HG03025 (cell line): Measurements from ENCODE around the gene MAN1C1.

Experiments
- ATAC-seq: cut with Tn5 transposase; IDR thresholded peaks from one replicate; pipeline ENCODE4 v1.9.1; 2021; ENCODE audit warnings: mild to moderate bottlenecking, moderate library complexity; ENCODE audit not compliant: unreplicated experiment, low FRiP score

MAN1C1 gene

DNA sequence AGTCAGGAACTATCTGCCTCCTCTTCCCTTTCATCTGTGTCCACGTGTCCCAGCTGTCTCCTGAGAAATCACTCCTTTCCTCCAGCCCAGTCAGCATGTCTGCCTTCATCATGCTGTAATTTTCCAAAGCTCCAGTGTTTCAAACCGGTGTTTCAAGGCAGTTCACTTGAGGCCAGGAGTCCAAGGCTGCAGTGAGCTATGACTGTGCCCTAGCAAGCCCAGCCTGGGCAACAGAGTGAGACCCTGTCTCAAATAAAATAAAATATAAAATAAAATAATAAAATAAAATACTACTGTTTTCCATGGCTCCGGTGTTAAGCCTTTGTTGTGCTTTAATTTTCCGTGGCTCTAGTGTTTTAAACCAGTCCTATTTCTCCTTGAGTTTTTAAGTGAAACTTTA is 175.5 kb downstream of the MAN1C1 start:
- ATAC-seq = no peak

DNA sequence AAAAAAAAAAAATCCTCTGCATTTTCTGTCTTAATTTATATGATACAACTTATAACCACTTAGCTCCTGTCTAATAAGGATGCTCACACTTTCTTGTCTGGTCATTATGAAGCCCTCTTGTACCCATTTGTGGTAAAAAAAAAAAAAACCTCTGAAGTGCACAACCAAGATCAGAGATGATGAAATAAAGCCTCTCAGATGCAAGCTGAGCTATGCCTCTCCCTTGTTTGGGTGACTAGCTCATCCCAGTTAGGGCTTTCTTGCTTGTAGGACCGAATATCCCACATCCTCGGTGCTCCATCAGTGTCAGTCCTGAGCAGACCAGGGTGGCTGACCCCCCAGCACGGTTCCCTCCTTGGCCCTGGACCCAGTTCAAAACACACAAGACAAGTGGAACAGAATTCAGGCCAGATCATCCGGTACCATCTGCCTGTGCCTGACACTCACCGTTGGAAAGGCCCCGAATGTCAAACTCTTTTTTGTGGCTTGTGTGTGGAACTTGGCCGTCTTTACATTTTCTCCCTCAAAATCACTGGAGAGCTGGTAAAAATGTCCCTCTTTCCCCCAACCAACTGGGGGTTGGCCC is 177.1 kb downstream of the MAN1C1 start:
- no peak for ATAC-seq

DNA sequence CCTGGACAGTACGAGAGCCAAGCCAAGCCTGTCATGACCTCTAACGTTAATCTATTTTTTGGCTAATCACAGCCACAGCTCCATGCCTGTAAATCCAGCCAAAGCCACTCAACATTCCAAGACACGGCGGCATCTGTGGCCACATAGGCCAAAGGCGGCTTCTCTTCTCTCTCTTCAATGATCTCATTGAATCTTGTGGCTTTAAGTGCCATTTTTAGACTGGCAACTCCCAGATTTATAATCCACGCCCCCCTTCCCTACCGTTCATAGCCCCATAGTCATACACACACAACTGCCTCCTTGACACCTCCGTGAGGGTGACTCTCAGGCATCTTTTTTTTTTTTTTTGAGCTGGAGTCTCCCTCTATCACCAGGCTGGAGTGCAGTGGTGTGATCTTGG is 177.7 kb downstream of the MAN1C1 start:
- no peak for ATAC-seq

DNA sequence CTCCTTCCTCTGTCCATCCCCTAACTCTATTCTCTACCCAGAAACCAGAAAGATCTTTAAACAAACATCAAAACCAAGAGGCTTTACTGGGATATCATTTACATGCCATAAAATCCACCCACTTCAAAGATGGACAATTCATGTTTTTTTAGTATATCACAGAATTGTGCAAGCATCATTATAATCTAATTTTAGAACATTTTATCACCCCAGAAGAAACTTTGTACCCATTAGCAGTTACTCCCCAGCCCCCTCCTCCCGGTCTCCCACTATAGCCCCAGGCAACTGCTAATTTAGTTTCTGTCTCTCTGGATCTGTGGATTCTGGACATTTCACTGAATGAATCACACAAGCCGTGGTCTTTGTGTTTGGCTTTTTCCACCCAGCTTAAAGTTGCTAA is 178.6 kb downstream of the MAN1C1 start:
- ATAC-seq = no peak

DNA sequence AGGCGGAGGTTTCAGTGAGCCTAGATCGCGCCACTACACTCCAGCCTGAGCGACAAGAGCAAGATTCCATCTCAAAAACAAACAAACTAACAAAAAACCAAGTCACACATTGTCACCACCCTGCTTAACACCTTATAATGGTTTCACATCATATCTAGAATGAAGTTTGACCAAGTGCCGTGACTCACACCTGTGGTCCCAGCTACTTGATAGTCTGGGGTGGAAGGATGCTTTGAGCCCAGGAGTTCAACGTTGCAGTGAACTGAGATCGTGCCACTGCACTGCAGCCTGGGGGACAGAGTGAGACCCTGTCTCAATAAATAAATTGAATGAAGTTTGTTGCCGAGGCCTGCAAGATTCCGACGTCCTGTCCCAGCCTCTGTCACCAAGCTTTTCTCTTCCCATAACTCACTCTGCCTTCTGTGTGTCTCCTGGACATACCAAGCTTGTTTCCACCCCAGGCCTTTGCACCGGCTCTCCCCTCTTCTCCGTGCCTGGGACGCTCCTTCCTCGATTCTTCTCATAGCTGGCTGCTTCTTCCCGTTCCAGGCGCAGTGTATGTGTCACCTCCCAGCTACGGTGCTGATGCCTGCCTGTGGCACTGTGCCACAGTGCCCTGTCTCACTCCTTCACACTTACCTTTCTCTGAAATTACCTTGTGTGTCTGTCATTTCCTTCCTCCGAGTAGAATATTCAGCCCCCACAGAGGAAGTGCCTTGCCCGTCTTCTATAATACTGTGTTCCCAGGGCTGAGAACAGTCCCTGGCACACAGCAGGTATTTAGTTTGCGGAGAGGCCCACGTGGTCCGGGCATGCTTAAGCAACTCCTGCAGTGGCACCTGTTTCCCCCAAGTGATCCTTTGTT is 179.6 kb downstream of the MAN1C1 start:
- no peak for ATAC-seq

DNA sequence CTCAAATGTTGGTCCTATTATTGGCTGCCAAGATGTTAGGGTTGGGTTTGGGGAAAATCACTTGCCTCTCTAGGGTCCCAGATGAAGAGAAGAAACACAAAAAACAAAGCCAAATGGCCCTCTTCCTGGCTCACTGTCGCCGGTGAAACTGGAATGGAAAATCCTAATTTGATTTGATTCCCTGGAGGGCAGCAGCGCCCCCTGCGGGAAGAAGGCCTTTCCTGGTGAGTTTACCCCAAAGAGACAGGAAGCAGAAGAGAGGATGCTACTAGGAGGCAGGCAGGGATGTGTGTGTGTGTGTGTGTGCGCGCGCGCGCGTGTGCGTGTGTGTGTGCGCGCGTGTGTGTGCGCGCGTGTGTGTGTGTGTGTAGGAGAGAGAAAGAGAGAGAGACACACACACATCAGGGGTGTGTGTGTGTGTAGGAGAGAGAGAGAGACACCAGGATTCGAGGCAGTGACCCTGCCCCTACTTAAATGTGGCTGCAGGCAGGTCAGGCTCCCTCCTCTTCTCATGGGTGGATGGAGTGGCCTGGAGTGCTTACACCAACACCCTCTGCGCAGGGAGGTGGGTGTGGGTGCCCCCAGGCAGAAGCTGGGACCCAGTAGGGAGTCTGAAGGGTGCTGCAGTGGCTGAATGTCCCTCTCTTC is 180.3 kb downstream of the MAN1C1 start:
- ATAC-seq = no peak

DNA sequence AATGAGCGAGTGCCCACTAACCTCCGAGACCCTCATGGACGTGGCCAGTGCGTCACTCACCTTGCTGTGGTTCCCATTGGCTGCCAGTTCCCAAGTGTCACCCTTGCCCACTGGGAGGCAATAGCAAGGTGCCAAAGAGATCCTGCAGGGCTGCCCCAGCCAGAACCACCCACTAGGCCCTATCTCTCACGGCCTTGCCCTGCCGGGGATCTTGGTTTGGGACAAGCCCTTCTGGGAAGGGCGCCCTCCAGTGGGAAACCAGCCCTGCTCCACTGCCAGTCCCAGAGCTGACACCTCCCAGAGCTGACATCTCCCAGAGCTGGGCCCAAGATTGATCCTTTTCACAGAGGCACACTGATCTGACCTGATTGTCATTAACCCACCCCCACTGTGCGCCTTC is 181.3 kb downstream of the MAN1C1 start:
- ATAC-seq = no peak

DNA sequence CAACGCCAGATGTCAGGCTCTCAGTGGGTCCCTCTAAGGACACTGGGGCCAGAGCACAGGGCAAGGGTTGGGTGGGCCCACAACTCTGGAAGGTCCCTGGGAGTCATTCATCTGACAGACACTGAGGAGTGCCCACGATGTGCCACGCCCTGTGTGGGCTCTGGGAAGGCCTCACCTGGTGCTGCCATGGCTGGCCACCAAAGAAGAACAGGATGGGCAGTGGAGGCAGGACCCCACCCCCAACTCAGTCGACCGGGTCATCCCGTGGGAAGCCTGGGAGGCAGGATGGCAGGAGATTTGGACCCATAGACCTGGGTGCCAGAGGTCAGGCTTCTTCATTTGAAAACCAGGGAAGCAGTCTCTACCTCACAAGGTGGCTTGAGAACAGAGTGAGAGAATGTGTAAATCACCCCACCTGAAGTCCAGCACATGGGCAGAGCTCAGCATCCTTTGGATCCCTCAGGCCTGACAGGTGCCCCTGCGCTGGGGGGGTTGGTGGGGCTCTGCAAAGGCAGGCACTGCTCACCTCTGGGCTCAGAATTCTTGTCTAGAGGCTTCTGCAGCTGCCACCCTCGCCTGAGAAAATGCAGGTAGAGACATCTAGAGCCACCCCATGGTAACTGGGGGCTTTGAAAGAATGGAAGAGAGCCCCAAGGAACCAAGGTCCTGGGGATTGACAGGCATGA is 182.2 kb downstream of the MAN1C1 start:
- no peak for ATAC-seq

DNA sequence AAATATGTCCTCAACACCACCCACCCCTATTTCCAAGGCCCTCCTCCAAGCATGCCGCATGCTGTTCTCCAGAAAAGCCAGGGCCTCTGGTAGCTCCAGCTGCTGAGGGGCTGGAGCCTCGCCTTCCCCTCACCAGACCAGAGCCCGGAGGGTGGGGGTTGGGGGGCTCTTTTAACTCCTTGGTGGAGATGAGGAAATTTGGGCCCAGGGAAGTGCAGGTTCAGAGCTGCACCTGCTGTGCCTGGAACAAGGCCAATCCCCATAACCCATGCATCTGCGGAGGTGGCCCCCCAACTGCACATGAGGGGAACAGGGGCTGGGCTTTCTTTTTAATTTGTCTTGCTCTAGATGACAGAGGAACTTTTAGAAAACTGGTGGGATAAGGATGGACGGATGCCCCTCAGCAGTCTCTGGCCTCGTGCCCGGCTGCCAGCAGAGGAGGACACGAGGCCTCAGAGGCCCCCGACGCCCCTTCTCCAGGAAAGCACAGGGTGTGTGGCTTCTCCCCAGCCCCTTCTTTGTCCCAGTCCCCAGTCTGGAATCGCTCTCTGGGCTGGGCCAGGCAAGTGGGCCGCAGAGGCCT is 182.9 kb downstream of the MAN1C1 start:
- no peak for ATAC-seq

DNA sequence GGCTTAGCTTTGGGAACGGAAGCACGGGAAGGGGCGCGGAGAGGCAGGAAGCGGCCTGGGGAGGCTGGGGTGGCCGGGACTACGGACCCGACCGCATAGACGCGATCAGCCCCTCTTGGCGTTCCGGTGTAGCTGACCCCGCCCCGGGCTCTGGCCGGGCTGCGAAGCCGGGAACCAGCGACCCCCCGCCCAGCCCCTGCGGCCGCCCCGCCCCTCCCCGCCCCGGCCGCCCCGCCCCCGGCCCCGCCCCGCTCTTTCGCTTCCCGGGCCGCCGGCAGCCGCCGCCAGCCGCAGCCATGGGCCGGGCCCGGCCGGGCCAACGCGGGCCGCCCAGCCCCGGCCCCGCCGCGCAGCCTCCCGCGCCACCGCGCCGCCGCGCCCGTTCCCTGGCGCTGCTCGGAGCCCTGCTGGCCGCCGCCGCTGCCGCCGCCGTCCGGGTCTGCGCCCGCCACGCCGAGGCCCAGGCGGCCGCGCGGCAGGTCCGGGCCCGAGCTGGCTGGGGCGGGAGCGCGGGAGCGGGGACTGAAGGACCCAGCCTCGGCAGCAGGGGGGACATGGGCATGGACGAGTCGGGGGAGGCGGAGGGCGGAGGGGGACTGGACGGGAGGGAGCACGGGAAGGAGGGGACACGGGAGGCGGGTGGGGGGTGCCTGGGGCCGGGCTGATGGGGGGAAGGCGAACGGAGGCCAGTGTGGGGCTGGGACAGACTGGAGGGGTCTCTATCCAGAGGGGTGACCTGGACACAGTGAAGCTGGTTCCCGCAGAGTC is 183.5 kb downstream of the MAN1C1 start, which contains the start of gene SELENON:
Gene SELENON, plus strand, starts transcription at position 259 of the 768 bp plus-strand sequence. Its CDS starts 38 bp downstream, at position 297.
- ATAC-seq = no peak

DNA sequence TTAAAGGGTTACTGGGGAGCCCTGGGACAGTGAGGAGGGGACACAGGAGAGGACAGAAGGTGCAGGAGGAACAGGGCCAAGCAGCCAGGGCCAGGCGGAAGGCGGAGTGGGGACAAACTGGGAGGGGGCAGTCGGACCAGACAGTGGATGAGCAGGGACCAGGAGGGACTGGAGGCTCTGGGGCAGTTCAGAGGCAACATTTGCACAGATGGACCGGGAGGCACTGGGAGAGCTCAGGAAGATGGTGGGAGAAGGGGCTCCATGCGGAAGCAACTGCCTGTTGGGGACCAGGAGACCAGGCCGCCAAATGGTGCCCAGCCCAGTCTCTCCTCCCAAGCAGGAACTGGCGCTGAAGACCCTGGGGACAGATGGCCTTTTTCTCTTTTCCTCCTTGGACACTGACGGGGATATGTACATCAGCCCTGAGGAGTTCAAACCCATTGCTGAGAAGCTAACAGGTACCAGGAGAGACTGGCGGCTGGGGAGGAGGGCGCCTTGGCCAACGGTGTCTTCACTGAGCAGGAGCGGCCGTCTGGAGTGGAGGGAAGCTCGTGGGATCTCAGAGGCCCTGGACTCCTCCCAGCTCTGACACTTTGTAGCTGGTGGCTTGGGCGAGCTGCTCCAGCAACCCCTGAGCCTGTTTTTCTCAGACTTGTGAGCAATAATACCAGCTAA is 184.2 kb downstream of the MAN1C1 start:
- no peak for ATAC-seq

DNA sequence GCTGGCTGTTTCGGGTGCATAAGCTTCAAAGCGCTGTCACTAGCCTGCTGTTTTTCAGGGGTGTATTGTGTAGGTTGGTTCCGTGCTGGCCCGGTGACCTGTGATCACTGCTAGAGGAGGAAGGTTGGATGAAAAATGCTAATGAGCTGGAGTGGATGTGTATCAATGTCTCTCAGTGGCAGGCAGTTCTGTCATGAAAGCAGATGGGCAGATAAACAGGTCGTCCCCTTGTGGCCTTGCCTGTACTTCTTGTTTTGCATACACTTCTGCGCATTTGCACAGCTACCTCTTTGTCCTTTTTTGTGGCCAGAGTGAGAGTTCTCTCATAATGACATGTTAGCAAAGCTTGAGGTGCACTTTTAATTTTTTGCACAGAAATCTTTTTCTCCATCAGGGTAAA is 186.3 kb downstream of the MAN1C1 start:
- no peak for ATAC-seq

DNA sequence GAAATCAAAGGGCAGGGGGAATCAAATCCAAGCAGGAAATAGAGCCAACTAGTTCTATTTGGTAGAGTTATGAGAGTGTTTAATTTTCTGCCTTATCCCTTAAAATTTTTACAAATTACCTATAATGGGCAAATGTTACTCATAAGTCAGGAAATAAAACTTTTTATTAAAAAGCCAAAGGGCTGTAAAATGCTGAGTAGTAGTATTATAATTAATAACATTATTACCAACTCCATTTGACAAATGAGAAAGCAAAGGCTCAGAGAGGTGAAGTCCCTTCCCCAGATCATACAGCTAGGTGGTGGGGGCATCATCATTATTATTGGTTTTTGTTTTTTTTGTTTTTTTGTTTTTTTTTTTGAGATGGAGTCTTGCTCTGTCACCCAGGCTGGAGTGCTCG is 186.8 kb downstream of the MAN1C1 start:
- no peak for ATAC-seq

DNA sequence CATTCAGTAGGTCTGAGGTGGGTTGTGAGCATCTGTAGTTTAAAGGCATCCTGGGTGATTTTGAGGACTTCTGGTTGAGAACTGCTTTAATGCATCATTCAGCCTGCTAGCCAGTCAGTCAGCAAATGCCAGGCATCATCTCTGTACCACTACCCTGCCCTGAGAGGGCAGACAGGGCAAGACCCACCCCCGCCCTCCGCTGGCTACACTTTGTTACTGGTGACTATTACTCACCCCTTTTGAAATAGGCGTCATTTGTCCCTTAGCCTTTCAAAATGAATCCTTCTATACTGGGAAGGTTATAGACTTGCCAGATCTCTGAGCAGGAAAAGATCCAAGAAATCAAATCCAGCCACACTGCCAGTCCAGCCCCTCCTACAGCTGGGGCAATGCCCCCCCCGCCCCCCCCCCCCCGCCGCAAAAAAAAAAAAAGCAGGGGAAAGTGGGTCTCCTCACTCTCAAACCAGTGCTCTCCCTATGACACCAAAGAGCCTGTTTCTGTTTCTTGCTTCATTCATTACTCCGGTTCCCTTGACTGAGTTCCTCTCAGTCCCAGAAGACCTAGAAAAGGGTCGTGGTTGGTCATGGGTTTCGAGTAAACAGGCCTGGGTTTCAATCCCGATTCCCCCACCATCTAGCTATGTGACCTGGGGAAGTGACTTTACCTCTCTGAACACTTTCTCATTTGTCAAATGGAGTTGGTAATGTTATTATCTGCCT is 187.8 kb downstream of the MAN1C1 start:
- no peak for ATAC-seq

DNA sequence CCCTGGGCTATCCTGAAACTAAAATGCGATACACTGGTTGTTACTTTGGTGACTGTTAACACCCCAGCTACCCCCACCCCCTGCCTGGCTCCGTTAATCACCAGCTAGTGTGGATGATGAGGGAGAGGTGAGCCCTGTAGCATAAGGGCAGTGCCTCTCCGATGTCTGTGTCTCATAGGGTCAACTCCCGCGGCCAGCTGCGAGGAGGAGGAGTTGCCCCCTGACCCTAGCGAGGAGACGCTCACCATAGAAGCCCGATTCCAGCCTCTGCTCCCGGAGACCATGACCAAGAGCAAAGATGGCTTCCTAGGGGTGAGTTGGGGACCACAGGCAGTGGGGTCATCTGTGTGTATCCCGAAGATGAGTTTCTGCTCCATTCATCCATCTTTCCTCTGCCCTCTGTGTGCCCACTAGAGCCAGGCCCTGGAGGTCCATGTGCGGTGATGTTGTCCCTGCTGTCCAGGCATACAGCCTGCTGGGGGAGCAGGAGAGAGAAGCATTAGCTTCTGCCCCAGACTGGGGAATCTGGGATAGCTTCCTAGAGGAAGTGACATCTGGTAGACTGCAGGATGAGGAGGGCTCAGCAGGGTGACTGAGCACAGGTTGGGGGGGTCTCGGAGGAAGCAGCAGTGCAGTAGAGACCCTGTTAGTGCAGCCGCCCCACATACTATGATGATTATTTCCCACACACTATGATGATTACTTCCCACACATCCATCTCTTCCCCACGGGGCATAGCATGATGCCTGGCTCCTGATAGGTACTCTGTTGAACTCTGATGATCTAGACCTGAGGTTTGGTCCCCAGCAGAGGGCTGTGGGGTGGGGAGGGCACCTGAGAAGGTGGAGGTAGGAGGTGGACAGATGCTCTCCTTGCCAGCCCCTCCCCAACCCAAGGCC is 188.6 kb downstream of the MAN1C1 start:
- no peak for ATAC-seq

DNA sequence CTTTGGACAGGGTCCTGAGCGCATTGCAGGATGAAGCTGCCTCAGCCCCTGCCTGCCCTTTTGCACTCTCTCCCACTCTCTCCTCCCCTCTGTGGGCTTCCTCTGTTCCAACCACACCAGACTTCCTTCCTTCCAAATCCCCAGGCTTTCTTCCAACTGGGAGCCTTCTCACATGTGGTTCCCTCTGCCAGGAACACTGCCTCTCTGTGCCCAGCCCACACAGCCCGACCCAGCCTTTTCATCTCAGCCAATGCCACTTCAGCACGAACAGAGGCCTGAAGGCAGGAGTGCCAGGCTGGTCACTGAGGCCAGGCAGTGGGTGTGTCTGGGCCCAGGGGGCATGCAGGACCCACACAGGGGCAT is 189.3 kb downstream of the MAN1C1 start:
- no peak for ATAC-seq

DNA sequence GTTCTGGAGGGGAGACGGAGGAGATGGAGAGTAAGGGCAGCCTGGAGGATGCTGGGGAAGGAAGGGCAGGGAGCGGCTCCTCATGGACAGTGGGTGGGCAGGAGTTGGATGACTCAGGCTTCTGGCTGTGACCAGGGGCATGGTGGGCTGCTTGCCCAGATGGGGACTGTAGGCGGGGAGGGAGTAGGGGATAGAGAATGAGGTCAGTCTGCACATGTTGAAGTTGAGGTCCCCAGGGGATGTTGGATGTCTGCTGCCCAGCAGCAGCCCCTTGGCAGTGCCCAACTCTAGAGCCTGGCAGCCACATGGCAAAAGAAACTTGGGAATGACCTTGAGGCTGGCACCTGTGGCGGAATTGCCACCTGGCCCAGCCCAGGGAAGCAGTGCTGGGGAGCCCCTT is 189.8 kb downstream of the MAN1C1 start:
- ATAC-seq = no peak
